ENCODE measurements around the gene FLT1. TPM values are rescaled to one million over a fixed set of nuclear protein-coding genes. Genes with fewer than 3 reads are reported as not detected.

Gene FLT1
- total and polyA plus RNA-seq, 2 of the 13 experiments (the other 11 are each of a cell fraction or from before 2014, with no cell fraction given) = 0.02 TPM; not detected in 1

- TF ChIP-seq, protein P1, sequence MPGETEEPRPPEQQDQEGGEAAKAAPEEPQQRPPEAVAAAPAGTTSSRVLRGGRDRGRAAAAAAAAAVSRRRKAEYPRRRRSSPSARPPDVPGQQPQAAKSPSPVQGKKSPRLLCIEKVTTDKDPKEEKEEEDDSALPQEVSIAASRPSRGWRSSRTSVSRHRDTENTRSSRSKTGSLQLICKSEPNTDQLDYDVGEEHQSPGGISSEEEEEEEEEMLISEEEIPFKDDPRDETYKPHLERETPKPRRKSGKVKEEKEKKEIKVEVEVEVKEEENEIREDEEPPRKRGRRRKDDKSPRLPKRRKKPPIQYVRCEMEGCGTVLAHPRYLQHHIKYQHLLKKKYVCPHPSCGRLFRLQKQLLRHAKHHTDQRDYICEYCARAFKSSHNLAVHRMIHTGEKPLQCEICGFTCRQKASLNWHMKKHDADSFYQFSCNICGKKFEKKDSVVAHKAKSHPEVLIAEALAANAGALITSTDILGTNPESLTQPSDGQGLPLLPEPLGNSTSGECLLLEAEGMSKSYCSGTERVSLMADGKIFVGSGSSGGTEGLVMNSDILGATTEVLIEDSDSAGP (CRISPR knock-in tag; IDR thresholded peaks at IDR 0.05; ENCODE audit: borderline replicate concordance) = no peak
- TF ChIP-seq SSRP1 (CRISPR knock-in tag; IDR thresholded peaks at IDR 0.05) (no peak), SMAD9 (CRISPR knock-in tag; IDR thresholded peaks at IDR 0.05) (no peak), ZNF605 (CRISPR knock-in tag; IDR thresholded peaks at IDR 0.05) (no peak)
- TF ChIP-seq, protein P2, sequence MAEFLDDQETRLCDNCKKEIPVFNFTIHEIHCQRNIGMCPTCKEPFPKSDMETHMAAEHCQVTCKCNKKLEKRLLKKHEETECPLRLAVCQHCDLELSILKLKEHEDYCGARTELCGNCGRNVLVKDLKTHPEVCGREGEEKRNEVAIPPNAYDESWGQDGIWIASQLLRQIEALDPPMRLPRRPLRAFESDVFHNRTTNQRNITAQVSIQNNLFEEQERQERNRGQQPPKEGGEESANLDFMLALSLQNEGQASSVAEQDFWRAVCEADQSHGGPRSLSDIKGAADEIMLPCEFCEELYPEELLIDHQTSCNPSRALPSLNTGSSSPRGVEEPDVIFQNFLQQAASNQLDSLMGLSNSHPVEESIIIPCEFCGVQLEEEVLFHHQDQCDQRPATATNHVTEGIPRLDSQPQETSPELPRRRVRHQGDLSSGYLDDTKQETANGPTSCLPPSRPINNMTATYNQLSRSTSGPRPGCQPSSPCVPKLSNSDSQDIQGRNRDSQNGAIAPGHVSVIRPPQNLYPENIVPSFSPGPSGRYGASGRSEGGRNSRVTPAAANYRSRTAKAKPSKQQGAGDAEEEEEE (CRISPR knock-in tag; IDR thresholded peaks at IDR 0.05; ENCODE audit: borderline replicate concordance) = no peak
Measured at GRCh38 chr13:28463481-28463880, 31.4 kb downstream of the FLT1 start (continued).

DNA sequence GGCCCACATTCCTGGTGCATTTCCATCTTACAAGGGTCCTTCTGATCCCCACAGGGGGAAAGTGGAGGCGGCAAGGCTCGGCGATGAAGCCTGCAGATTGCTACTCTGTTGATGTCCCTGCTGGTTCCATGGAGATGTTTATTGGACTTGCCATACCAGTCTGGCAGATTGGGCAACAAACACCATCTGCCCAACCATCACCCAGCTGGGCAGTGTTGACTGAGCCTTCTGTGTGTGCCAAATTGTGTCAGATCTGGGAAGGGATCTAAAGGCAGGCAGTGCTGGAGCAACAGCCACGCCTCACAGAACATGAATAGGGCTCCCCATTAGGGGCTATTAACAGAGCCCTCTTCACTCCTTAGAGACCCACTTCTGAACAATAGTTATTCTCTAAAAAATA, 35.0 kb downstream of the FLT1 start:
- H3K27me3 ChIP-seq (ENCODE audit: control insufficient read depth in 1 of 2, insufficient read depth in 2 of 2, low read length in 2 of 2) = 0 out of 5 replicates have a peak, but pooled peaks cover 0 to 6% of the 10 kb centered on the region in 2 experiments
- H3K79me2 ChIP-seq (ENCODE audit: insufficient read depth, low read length) = no peaks in the 10 kb centered on the region
- WGBS (ENCODE audit: low lambda C conversion rate) = 67% methylated on average over 3 of the region's 4 CpGs
- no peak overlapping the region for H3K27ac ChIP-seq (ENCODE audit: extremely low read length, insufficient read depth, low read length)
- no TSS peak for BruUV-seq (replicated peaks)
- H4K20me1 ChIP-seq (ENCODE audit: insufficient read depth, low read length) = no peaks in the 10 kb centered on the region
- intact Hi-C loops (cut with micrococcal nuclease; ENCODE audit: unreplicated experiment) = no loop called here
- DNase-seq (ENCODE audit: low spot score) (no peak), FAIRE-seq (no peak), ATAC-seq (no peak)
- H3K9me3 ChIP-seq (ENCODE audit: low read length) = no peaks in the 10 kb centered on the region
- TF ChIP-seq LCORL (IDR thresholded peaks at IDR 0.05) (no peak), LCORL (CRISPR knock-in tag; IDR thresholded peaks at IDR 0.05) (no peak), BHLHE40 (IDR thresholded peaks at IDR 0.05; ENCODE audit: low read length) (no peak), ZNF841 (CRISPR knock-in tag; IDR thresholded peaks at IDR 0.05; ENCODE audit: borderline replicate concordance) (no peak), ZNF143 (CRISPR knock-in tag; IDR thresholded peaks at IDR 0.05) (no peak), BORCS8-MEF2B (CRISPR knock-in tag; IDR thresholded peaks at IDR 0.05) (no peak), ZSCAN29 (CRISPR knock-in tag; conservative IDR thresholded peaks at IDR 0.05) (no peak)
- H2AFZ ChIP-seq (ENCODE audit: low read length) = no peak overlapping the region
- POLR2A ChIA-PET = no interaction called here
- H3K4me3 ChIP-seq (replicated peaks in 1 of 3; ENCODE audit: insufficient read depth in 1 of 3, low read depth in 2 of 3, low read length in 3 of 3) = no peak overlapping the region
- H3K9ac ChIP-seq (ENCODE audit: insufficient read depth, low read depth, low read length) = no peak overlapping the region
- H3K36me3 ChIP-seq (replicated peaks in 1 of 2; ENCODE audit: control insufficient read depth in 1 of 2, insufficient read depth in 2 of 2, low read length in 2 of 2) = no peaks in the 10 kb centered on the region
- CTCF ChIA-PET (ENCODE audit: low intra/inter-chr PET ratio, low total read pairs) = no interaction called here
- H3K4me2 ChIP-seq (ENCODE audit: low read depth, low read length) = no peak overlapping the region
- no peaks in the 10 kb centered on the region for H3K4me1 ChIP-seq (ENCODE audit: insufficient read depth, low read length)
- in situ Hi-C loops (cut with HindIII; ENCODE audit: extremely low pct_ligation_motif_present, low pct_unique_long_range_greater_than_20kb) = no loop called here
